CD4-positive, alpha-beta T cell treated with Interleukin-15 for 4 hours (primary cell): ENCODE results near the gene MZB1.

Experiments used
- DNase-seq: peaks from one replicate; pipeline ENCODE4 v3.0.0-alpha.2; 2020; ENCODE audit warnings: low spot score

MZB1 gene

GRCh38 chr5:139389701-139390638 is at the start of gene MZB1:
TSS of gene MZB1 (minus strand) at chr5:139389913. CDS start at chr5:139389856, 57 bp downstream.
- peak; percentile 75 for DNase-seq

GRCh38 chr5:139439013-139439903 is 49.5 kb upstream of the MZB1 start, which contains the start of gene DNAJC18:
TSS of gene DNAJC18 (minus strand) at chr5:139439525. CDS start at chr5:139439445, 80 bp downstream.
- DNase-seq, result peak; percentile 88

GRCh38 chr5:139438707-139439012 is 48.9 kb upstream of the MZB1 start:
- DNase-seq, result no peak

GRCh38 chr5:139435676-139436075 is 46.0 kb upstream of the MZB1 start:
- no peak for DNase-seq

GRCh38 chr5:139431706-139432105 is 42.0 kb upstream of the MZB1 start:
- no peak for DNase-seq

GRCh38 chr5:139430015-139430414 is 40.3 kb upstream of the MZB1 start:
- DNase-seq, result no peak

- DNase-seq, result no peak
Observed at GRCh38 chr5:139426203-139426885, 36.6 kb upstream of the MZB1 start.

- DNase-seq, result no peak
Observed at GRCh38 chr5:139425497-139425896, 35.8 kb upstream of the MZB1 start.

GRCh38 chr5:139422307-139422893 is 32.7 kb upstream of the MZB1 start:
- DNase-seq, result peak; percentile 85

- DNase-seq, result no peak
Observed at GRCh38 chr5:139419226-139420192, 29.8 kb upstream of the MZB1 start.

- no peak for DNase-seq
Observed at GRCh38 chr5:139418793-139419192, 29.1 kb upstream of the MZB1 start.

GRCh38 chr5:139417214-139417613 is 27.5 kb upstream of the MZB1 start:
- no peak for DNase-seq

- DNase-seq, result no peak
Observed at GRCh38 chr5:139416651-139417050, 26.9 kb upstream of the MZB1 start.

- no peak for DNase-seq
Observed at GRCh38 chr5:139415869-139416268, 26.2 kb upstream of the MZB1 start.

- peak; percentile 35 for DNase-seq
Observed at GRCh38 chr5:139415221-139415861, 25.6 kb upstream of the MZB1 start.

GRCh38 chr5:139414581-139415130 is 24.9 kb upstream of the MZB1 start:
- no peak for DNase-seq

GRCh38 chr5:139413963-139414362 is 24.2 kb upstream of the MZB1 start:
- no peak for DNase-seq

GRCh38 chr5:139413153-139413552 is 23.4 kb upstream of the MZB1 start:
- DNase-seq, result no peak

- DNase-seq, result no peak
Observed at GRCh38 chr5:139410993-139411828, 21.5 kb upstream of the MZB1 start.
